PC-3 (cell line): ENCODE measurements around the gene GLS. TPM values are rescaled to one million over a fixed set of nuclear protein-coding genes. Genes with fewer than 3 reads are reported as not detected.

Source experiments
- ATAC-seq: fragments of 200-7000 bp; cut with Tn5 transposase; 2 replicates; pipeline ENCODE4 v1.9.1; 2020; ENCODE audit warnings: mild to moderate bottlenecking, moderate library complexity
- BruUV-seq: library from RNA; stranded (reverse); fragments of 400-500 nt; replicated peaks from 2 replicates; lab custom pipeline; 2021; lab: Mats Ljungman, UMichigan
- CTCF ChIA-PET: fragments of 300-600 bp; sonication (Branson Sonifier 250); formaldehyde crosslinking; loops from one replicate; lab custom pipeline; 2022; ENCODE audit warnings: antibody characterized with exemption; lab: Charles Lee
- POLR2A ChIA-PET: fragments of 300-600 bp; sonication (Branson Sonifier 250); formaldehyde crosslinking; loops from one replicate; lab custom pipeline; 2022; ENCODE audit warnings: antibody characterized with exemption; ENCODE audit not compliant: unreplicated experiment; lab: Charles Lee
- DNase-seq: peaks from one replicate; pipeline ENCODE4 v3.0.0-alpha.2; 2015
- H2AFZ ChIP-seq: fragments of 300-600 bp; sonication (generic); 2 replicates; pipeline ENCODE4 v1.6.0; 2016; ENCODE audit warnings: antibody characterized with exemption, low read length
- H3F3A ChIP-seq: fragments of 300-600 bp; sonication (generic); one replicate; pipeline ENCODE4 v1.6.0; 2017; ENCODE audit warnings: antibody characterized with exemption, low read length, control low read depth, mild to moderate bottlenecking; ENCODE audit not compliant: unreplicated experiment
- H3K27ac ChIP-seq: fragments of 300-600 bp; sonication (generic); 2 replicates; pipeline ENCODE4 v1.5.1; 2016; ENCODE audit warnings: mild to moderate bottlenecking, low read length
- H3K27me3 ChIP-seq: fragments of 300-600 bp; sonication (generic); 2 replicates; pipeline ENCODE4 v1.6.1; 2016; ENCODE audit warnings: low read length, mixed read lengths
- H3K36me3 ChIP-seq: fragments of 300-600 bp; sonication (generic); 2 replicates; pipeline ENCODE4 v1.6.1; 2016; ENCODE audit warnings: low read depth, mixed run types, low read length, mixed read lengths
- H3K4me1 ChIP-seq: fragments of 300-600 bp; sonication (generic); 2 replicates; pipeline ENCODE4 v1.5.1; 2016; ENCODE audit warnings: low read length; ENCODE audit not compliant: insufficient read depth
- H3K4me2 ChIP-seq: fragments of 300-600 bp; sonication (generic); 2 replicates; pipeline ENCODE4 v1.6.0; 2016; ENCODE audit warnings: low read length
- H3K4me3 ChIP-seq: fragments of 300-600 bp; sonication (generic); 2 replicates; pipeline ENCODE4 v1.5.1; 2016; ENCODE audit warnings: mild to moderate bottlenecking, low read length, mixed read lengths
- H3K79me2 ChIP-seq: fragments of 300-600 bp; sonication (generic); 2 replicates; pipeline ENCODE4 v1.6.1; 2017; ENCODE audit warnings: low read length, mixed read lengths
- H3K9ac ChIP-seq: fragments of 300-600 bp; sonication (generic); 2 replicates; pipeline ENCODE4 v1.6.0; 2016; ENCODE audit warnings: mild to moderate bottlenecking, low read length
- H3K9me2 ChIP-seq: fragments of 300-600 bp; sonication (generic); replicated peaks from 2 replicates; pipeline ENCODE4 v1.6.1; 2016; ENCODE audit warnings: mixed run types, low read length, mixed read lengths
- H3K9me3 ChIP-seq: fragments of 300-600 bp; sonication (generic); 2 replicates; pipeline ENCODE4 v1.6.1; 2016; ENCODE audit warnings: low read length, mixed read lengths
- H4K20me1 ChIP-seq: fragments of 300-600 bp; sonication (generic); 2 replicates; pipeline ENCODE4 v1.6.1; 2016; ENCODE audit warnings: low read length, mixed read lengths
- CTCF ChIP-seq: fragments of 300-600 bp; sonication (generic); conservative IDR thresholded peaks from 2 replicates; pipeline ENCODE4 v1.5.1; 2017; ENCODE audit warnings: antibody characterized with exemption, low read depth, mild to moderate bottlenecking, low read length
- EZH2 ChIP-seq: fragments of 300-600 bp; sonication (generic); IDR thresholded peaks from one replicate; pipeline ENCODE4 v1.6.1; 2017; ENCODE audit warnings: antibody characterized with exemption, mild to moderate bottlenecking, low read length; ENCODE audit not compliant: unreplicated experiment
- EZH2phosphoT487 ChIP-seq: fragments of 300-600 bp; sonication (generic); IDR thresholded peaks from 2 replicates; pipeline ENCODE4 v1.6.1; 2018; ENCODE audit warnings: mild to moderate bottlenecking, antibody characterized with exemption, low read length, borderline replicate concordance
- intact Hi-C: fragments of 100-400 bp; cut with micrococcal nuclease; formaldehyde crosslinking; loops from 2 replicates; pipeline ENCODE4 v1.9.0; 2023
- total RNA-seq: library from RNA; depleted of rRNA; stranded (reverse); fragments of >200 nt; gene quantifications from 2 replicates; pipeline ENCODE4 v1.2.3, GENCODE V29; 2014

GLS gene
- total RNA-seq, 1 experiment from 2014 or later: 67.4 TPM

DNA sequence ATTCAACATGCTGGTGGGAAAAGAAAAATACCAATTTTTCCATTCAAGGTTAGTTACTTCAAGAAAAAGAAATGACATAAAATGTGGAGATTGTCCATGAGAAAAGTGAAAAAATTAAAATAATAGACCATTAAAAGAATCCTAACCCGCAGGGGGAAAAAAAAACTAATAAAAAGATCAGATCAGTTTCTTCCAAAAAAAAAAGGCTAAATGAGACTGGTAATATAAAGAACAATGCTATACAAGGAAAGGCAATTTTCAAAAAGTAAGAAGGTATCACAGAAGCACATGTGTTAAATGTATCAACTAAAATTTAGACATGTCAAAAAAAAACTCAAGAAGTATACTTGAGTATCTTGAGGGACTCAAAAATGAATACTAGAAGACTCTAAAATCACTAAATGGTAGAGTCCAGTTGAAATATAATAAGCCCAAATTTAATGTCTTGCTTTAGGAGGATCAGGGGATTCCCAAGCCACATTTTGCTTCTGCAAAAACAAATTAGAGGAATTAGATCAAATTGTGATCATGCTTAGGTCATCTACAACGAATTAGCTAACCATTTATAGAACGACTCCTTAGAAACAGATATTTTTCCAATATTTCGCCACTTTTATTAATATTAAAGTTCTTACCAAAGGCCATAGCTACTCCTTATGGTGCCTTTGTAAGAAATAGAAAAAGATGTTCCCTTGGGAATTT lies 35.8 kb upstream of the GLS start:
- H3K9ac ChIP-seq: peak overlapping the region; percentile 90
- no peaks in the 10 kb centered on the region for H3K9me2 ChIP-seq
- H3K4me1 ChIP-seq: peaks cover 89% of the 10 kb centered on the region
- H3K27me3 ChIP-seq: no peaks in the 10 kb centered on the region
- ChIA-PET POLR2A (interaction anchor here (0.8 kb wide), 1 partner anchor 14 kb away, joined by 16 read pairs; no protein-coding TSS in a partner anchor), CTCF (interaction anchor here (0.6 kb wide), 1 partner anchor 174 kb away, joined by 7 read pairs; no protein-coding TSS in a partner anchor)
- ATAC-seq (no peak), DNase-seq (no peak)
- no peak overlapping the region for H2AFZ ChIP-seq
- H3K36me3 ChIP-seq: no peaks in the 10 kb centered on the region
- TF ChIP-seq EZH2phosphoT487: no peak
- TF ChIP-seq CTCF: no peak
- TF ChIP-seq EZH2: no peak
- BruUV-seq: no TSS peak
- peaks cover 5% of the 10 kb centered on the region for H3F3A ChIP-seq
- 0 out of 2 replicates have a peak overlapping the region, but pooled peaks have one; percentile 3 for H3K4me3 ChIP-seq
- intact Hi-C loops: loop anchor here (2.0 to 5.0 kb wide), 3 partner anchors 36 to 1623 kb away; partner anchors contain the start of gene GLS
- peak overlapping the region; percentile 91 for H3K4me2 ChIP-seq
- H3K27ac ChIP-seq: peak overlapping the region; percentile 99
- H4K20me1 ChIP-seq: no peaks in the 10 kb centered on the region
- H3K9me3 ChIP-seq: no peaks in the 10 kb centered on the region
- H3K79me2 ChIP-seq: no peaks in the 10 kb centered on the region

GRCh38 chr2:190846746-190847145 lies 33.9 kb upstream of the GLS start:
- H3K9me3 ChIP-seq: no peaks in the 10 kb centered on the region
- H3K4me1 ChIP-seq: peaks cover 77% of the 10 kb centered on the region
- H3K79me2 ChIP-seq: no peaks in the 10 kb centered on the region
- no peaks in the 10 kb centered on the region for H4K20me1 ChIP-seq
- H3K9me2 ChIP-seq: no peaks in the 10 kb centered on the region
- H3F3A ChIP-seq: peaks cover 5% of the 10 kb centered on the region
- TF ChIP-seq CTCF (no peak), EZH2 (no peak), EZH2phosphoT487 (no peak)
- peak overlapping the region; percentile 99 for H3K27ac ChIP-seq
- H3K36me3 ChIP-seq: no peaks in the 10 kb centered on the region
- no peaks in the 10 kb centered on the region for H3K27me3 ChIP-seq
- DNase-seq: peak; percentile 83
- peak overlapping the region; percentile 2; the same call in 1 of the 2 replicates for H3K4me3 ChIP-seq
- peak overlapping the region; percentile 18 for H2AFZ ChIP-seq
- ChIA-PET CTCF (no interaction called here), POLR2A (no interaction called here)
- peak overlapping the region; percentile 90 for H3K9ac ChIP-seq
- peak; percentile 3; the same call in 1 of the 2 replicates for ATAC-seq
- H3K4me2 ChIP-seq: peak overlapping the region; percentile 59
- intact Hi-C loops: no loop called here
- no TSS peak for BruUV-seq
